ENCODE measurements around the gene CTNS.

CTNS gene

GRCh38 chr17:3603119-3603869 is 33.3 kb upstream of the CTNS start:
- no peak for TF ChIP-seq CTCF (IDR thresholded peaks at IDR 0.05; ENCODE audit: low read depth, low read length, missing control alignments)

GRCh38 chr17:3603870-3604259 is 32.7 kb upstream of the CTNS start:
- DNase-seq (ENCODE audit: extremely low read depth, low read depth), result no peak
- no peak overlapping the region for H3K4me3 ChIP-seq (replicated peaks; ENCODE audit: low read depth, low read length)
- TF ChIP-seq CTCF (IDR thresholded peaks at IDR 0.05; ENCODE audit: low read depth, low read length, missing control alignments), result no peak

More at GRCh38 chr17:3603119-3603869, 33.3 kb upstream of the CTNS start:
- H3K4me3 ChIP-seq (replicated peaks; ENCODE audit: low read depth, low read length), result no peak overlapping the region
- DNase-seq (ENCODE audit: extremely low read depth, low read depth), result peak; percentile 79

GRCh38 chr17:3609689-3610088 is 26.9 kb upstream of the CTNS start:
- no peak for TF ChIP-seq CTCF (IDR thresholded peaks at IDR 0.05; ENCODE audit: low read depth, low read length, missing control alignments)
- no peak for DNase-seq (ENCODE audit: extremely low read depth, low read depth)
- no peak overlapping the region for H3K4me3 ChIP-seq (replicated peaks; ENCODE audit: low read depth, low read length)

GRCh38 chr17:3610523-3610922 is 26.0 kb upstream of the CTNS start:
- TF ChIP-seq CTCF (IDR thresholded peaks at IDR 0.05; ENCODE audit: low read depth, low read length, missing control alignments), result no peak
- DNase-seq (ENCODE audit: extremely low read depth, low read depth), result no peak
- H3K4me3 ChIP-seq (replicated peaks; ENCODE audit: low read depth, low read length), result no peak overlapping the region

DNA sequence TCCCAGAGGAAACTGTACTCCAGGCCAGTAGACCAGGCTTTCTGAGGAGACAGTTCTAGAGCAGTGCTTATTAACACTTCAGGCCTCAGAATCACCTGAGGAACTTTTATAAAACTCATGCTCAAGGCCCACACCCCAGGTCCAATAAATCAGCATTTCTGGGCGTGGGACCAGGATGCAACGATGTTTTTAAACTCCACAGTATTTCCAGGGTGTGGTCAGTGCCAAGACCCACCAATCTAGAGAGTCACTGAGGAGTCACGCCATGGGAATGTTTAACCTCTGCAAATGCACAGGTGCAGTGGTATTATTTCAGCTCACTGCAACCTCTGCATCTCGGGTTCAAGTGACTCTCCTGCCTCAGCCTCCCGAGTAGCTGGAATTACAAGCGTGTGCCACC is 23.4 kb upstream of the CTNS start:
- H3K4me3 ChIP-seq (replicated peaks; ENCODE audit: low read depth, low read length), result no peak overlapping the region
- DNase-seq (ENCODE audit: extremely low read depth, low read depth), result no peak
- TF ChIP-seq CTCF (IDR thresholded peaks at IDR 0.05; ENCODE audit: low read depth, low read length, missing control alignments), result no peak

DNA sequence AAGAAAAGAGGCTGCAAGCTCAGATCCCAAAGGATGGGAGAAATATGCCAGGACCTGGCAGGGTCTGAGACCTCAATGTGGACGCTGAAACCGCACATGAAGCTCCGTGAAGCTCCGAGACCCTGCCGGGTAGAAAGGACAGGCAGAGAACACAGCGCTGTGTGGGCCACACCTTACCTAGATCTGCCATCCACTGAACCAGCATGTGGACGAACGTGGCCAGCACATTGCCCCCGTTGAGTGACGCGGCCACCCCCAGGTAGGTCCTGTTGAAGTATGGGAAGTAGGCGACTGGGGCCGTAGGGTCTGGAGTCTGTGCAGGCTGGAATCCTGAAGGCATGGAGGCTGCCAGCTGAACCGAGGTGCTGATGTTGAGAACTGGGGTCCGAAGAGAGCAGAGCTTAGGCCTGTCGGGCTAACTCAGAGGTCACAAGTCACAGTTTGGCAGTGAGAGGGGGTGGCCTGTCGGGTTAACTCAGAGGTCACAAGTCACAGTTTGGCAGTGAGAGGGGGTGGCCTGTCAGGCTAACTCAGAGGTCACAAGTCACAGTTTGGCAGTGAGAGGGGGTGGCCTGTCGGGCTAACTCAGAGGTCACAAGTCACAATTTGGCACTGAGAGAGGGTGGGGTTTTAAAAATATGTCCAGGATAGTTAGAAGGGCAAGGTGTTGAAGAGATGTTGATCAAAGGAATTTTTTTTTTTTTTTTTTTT is 21.2 kb upstream of the CTNS start:
- no peak overlapping the region for H3K4me3 ChIP-seq (replicated peaks; ENCODE audit: low read depth, low read length)
- DNase-seq (ENCODE audit: extremely low read depth, low read depth), result no peak
- TF ChIP-seq CTCF (IDR thresholded peaks at IDR 0.05; ENCODE audit: low read depth, low read length, missing control alignments), result no peak
